ENCODE measurements around the gene DYSF. TPM values are rescaled to one million over a fixed set of nuclear protein-coding genes. Genes with fewer than 3 reads are reported as not detected.

Gene DYSF
- polyA plus RNA-seq, 1 donor from 2014 or later = 0.04 TPM

DNA sequence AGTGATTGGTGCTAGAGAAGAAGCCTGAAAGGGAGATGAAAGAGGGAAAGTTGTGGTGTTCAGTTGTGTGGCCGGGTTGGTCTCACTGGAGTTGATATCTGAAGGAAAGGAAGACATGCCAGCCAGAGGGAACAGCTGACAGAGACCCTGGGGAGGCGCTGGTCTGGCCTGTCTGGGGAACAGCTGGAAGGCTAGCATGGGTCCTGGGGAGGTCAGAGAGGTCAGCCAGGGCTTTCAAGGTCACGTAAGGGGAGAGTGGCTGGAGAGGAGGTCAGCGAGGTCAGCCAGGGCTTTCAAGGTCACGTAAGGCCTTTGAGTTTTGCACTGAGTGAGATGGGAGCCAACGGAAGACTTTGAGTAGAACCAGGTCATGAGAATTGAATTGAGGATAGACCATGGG, 11.0 kb downstream of the DYSF start:
- Histone ChIP-seq H3K9ac (ENCODE audit: low read length) (no peak overlapping the region), H3K4me3 (ENCODE audit: low read length) (no peak overlapping the region), H3K9me2 (ENCODE audit: insufficient read depth, low read length) (no peaks in the 10 kb centered on the region), H3K27me3 (ENCODE audit: insufficient read depth, low read depth, low read length) (peaks cover 62% of the 10 kb centered on the region), H3K4me2 (ENCODE audit: low read length) (no peak overlapping the region), H3K79me2 (replicated peaks; ENCODE audit: insufficient read depth, low read length) (no peaks in the 10 kb centered on the region), H3K36me3 (ENCODE audit: insufficient read depth, low read length) (no peaks in the 10 kb centered on the region), H2AFZ (ENCODE audit: low read depth, low read length) (no peak overlapping the region), H3K27ac (ENCODE audit: low read length) (no peak overlapping the region), H4K20me1 (ENCODE audit: insufficient read depth) (no peaks in the 10 kb centered on the region), H3F3A (ENCODE audit: insufficient read depth, low read length, poor library complexity, severe bottlenecking) (no peaks in the 10 kb centered on the region), H3K9me3 (ENCODE audit: low read length) (no peaks in the 10 kb centered on the region)
- TF ChIP-seq RAD21 (conservative IDR thresholded peaks at IDR 0.05) (no peak), SMC3 (conservative IDR thresholded peaks at IDR 0.05; ENCODE audit: poor library complexity) (no peak), EP300 (conservative IDR thresholded peaks at IDR 0.05; ENCODE audit: poor library complexity, severe bottlenecking) (no peak), POLR2AphosphoS5 (IDR thresholded peaks at IDR 0.05) (no peak), TAF1 (IDR thresholded peaks at IDR 0.05; ENCODE audit: low read depth) (no peak)
- TF ChIP-seq, protein P1, sequence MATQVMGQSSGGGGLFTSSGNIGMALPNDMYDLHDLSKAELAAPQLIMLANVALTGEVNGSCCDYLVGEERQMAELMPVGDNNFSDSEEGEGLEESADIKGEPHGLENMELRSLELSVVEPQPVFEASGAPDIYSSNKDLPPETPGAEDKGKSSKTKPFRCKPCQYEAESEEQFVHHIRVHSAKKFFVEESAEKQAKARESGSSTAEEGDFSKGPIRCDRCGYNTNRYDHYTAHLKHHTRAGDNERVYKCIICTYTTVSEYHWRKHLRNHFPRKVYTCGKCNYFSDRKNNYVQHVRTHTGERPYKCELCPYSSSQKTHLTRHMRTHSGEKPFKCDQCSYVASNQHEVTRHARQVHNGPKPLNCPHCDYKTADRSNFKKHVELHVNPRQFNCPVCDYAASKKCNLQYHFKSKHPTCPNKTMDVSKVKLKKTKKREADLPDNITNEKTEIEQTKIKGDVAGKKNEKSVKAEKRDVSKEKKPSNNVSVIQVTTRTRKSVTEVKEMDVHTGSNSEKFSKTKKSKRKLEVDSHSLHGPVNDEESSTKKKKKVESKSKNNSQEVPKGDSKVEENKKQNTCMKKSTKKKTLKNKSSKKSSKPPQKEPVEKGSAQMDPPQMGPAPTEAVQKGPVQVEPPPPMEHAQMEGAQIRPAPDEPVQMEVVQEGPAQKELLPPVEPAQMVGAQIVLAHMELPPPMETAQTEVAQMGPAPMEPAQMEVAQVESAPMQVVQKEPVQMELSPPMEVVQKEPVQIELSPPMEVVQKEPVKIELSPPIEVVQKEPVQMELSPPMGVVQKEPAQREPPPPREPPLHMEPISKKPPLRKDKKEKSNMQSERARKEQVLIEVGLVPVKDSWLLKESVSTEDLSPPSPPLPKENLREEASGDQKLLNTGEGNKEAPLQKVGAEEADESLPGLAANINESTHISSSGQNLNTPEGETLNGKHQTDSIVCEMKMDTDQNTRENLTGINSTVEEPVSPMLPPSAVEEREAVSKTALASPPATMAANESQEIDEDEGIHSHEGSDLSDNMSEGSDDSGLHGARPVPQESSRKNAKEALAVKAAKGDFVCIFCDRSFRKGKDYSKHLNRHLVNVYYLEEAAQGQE (IDR thresholded peaks at IDR 0.05; ENCODE audit: borderline replicate concordance) = no peak
- TF ChIP-seq, protein P2, sequence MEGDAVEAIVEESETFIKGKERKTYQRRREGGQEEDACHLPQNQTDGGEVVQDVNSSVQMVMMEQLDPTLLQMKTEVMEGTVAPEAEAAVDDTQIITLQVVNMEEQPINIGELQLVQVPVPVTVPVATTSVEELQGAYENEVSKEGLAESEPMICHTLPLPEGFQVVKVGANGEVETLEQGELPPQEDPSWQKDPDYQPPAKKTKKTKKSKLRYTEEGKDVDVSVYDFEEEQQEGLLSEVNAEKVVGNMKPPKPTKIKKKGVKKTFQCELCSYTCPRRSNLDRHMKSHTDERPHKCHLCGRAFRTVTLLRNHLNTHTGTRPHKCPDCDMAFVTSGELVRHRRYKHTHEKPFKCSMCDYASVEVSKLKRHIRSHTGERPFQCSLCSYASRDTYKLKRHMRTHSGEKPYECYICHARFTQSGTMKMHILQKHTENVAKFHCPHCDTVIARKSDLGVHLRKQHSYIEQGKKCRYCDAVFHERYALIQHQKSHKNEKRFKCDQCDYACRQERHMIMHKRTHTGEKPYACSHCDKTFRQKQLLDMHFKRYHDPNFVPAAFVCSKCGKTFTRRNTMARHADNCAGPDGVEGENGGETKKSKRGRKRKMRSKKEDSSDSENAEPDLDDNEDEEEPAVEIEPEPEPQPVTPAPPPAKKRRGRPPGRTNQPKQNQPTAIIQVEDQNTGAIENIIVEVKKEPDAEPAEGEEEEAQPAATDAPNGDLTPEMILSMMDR (IDR thresholded peaks at IDR 0.05; ENCODE audit: poor library complexity, severe bottlenecking) = no peak

DNA sequence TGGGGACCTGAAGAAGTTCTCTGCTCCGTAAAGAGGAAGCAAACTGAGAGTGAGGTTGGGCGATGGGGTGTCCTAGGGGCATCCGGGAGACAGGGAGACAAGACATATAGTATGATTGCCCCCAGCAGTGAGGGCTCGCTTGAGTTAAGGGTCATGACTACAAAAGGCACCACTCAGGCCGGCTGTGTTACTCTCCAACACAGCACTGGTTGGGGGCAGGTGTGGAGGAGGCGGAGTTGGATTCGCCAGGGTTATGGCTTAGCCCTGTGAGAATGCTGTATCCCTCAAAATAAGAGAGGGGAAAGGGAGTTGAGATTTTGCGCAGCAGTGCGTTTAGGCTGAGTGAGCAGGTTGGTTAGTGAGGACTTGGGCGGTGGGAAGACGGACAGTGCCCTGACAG, 12.0 kb downstream of the DYSF start:
- TF ChIP-seq EP300 (conservative IDR thresholded peaks at IDR 0.05; ENCODE audit: poor library complexity, severe bottlenecking) = no peak
- Histone ChIP-seq H3K4me3 (ENCODE audit: low read length) (no peak overlapping the region), H3K9me2 (ENCODE audit: insufficient read depth, low read length) (no peaks in the 10 kb centered on the region), H3K36me3 (ENCODE audit: insufficient read depth, low read length) (no peaks in the 10 kb centered on the region), H3K79me2 (replicated peaks; ENCODE audit: insufficient read depth, low read length) (no peaks in the 10 kb centered on the region), H3K9ac (ENCODE audit: low read length) (no peak overlapping the region), H3K4me2 (ENCODE audit: low read length) (no peak overlapping the region), H3K27ac (ENCODE audit: low read length) (no peak overlapping the region), H3K27me3 (ENCODE audit: insufficient read depth, low read depth, low read length) (peaks cover 66% of the 10 kb centered on the region), H2AFZ (ENCODE audit: low read depth, low read length) (no peak overlapping the region), H3F3A (ENCODE audit: insufficient read depth, low read length, poor library complexity, severe bottlenecking) (no peaks in the 10 kb centered on the region), H4K20me1 (ENCODE audit: insufficient read depth) (no peaks in the 10 kb centered on the region), H3K9me3 (ENCODE audit: low read length) (no peaks in the 10 kb centered on the region)

DNA sequence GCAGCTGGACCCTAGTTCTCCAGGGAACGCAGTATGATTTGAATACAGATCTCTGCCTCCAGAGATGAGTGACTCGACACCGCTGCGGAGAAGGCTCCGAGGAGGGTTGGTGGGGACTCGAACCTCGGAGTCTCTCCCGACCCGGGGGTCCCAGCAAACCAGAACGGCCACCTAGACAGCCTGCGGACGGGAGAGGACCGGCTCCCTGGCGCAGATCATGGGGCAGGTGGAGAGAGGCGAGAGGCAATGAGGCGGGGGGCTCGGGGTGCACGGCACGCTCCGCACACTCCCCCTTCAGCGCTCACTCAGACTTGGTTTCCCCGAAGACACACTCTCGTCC, 12.6 kb downstream of the DYSF start:
- TF ChIP-seq, protein P2 (IDR thresholded peaks at IDR 0.05; ENCODE audit: poor library complexity, severe bottlenecking) = no peak
- peak; percentile 21 for TF ChIP-seq EZH2 (IDR thresholded peaks at IDR 0.05; ENCODE audit: borderline replicate concordance, insufficient read depth, low read length, poor library complexity, severe bottlenecking)
- peak overlapping the region; percentile 74 for H3K4me3 ChIP-seq (ENCODE audit: low read length)
- no peaks in the 10 kb centered on the region for H3K36me3 ChIP-seq (ENCODE audit: insufficient read depth, low read length)
- no peak overlapping the region for H2AFZ ChIP-seq (ENCODE audit: low read depth, low read length)
- H3K27me3 ChIP-seq (ENCODE audit: insufficient read depth, low read depth, low read length) = peaks cover 66% of the 10 kb centered on the region
- H3F3A ChIP-seq (ENCODE audit: insufficient read depth, low read length, poor library complexity, severe bottlenecking) = no peaks in the 10 kb centered on the region
- peak overlapping the region; percentile 62 for H3K4me2 ChIP-seq (ENCODE audit: low read length)
- H3K27ac ChIP-seq (ENCODE audit: low read length) = no peak overlapping the region
- no peaks in the 10 kb centered on the region for H3K9me2 ChIP-seq (ENCODE audit: insufficient read depth, low read length)
- no peaks in the 10 kb centered on the region for H4K20me1 ChIP-seq (ENCODE audit: insufficient read depth)
- H3K9ac ChIP-seq (ENCODE audit: low read length) = peak overlapping the region; percentile 36
- no peaks in the 10 kb centered on the region for H3K79me2 ChIP-seq (replicated peaks; ENCODE audit: insufficient read depth, low read length)
- no peaks in the 10 kb centered on the region for H3K9me3 ChIP-seq (ENCODE audit: low read length)

Data from neural cell (in vitro differentiated cells).